Measurements from ENCODE around the gene PKN1. TPM values are rescaled to one million over a fixed set of nuclear protein-coding genes. Genes with fewer than 3 reads are reported as not detected.

The PKN1 gene
- total and polyA plus RNA-seq, 9 of the 15 experiments (the other 6 are each of a cell fraction or from before 2014, with no cell fraction given) = 0.30 to 228 (median 77.5) TPM

DNA sequence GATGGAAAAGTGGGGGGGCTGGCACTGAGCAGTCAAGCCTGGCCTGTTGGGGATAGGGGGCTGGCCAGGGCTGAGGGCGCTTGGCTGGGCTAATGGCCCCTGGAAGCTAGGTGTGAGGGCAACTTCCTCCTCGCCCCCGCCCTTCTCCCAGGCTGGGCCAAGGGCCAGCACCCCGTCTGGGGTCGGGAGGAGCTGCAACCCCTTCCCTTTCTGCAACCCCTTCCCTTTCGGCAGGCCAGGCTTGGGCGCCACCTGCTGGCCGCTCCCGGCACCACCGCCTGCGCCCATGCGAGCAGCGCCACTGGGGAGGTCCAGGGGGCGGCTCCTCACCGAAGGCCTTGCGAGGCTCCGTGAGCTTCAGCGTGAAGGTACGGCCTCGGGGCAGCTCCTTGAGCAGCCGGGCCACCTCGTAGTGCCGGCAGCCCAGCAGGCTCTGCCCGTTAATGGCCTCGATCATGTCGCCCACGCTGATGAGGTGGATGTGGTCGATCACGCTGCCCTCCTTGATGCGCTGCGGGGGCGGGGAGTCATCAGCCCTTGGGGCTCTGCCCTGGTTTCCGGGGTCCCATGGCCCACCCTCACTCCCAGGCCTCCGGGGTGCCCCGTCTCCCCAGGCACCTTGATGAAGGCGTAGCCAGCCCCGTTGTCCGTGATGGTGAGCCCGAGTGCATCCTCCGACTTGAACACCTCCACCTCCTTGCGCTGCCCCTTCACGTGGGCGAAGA lies 47.0 kb downstream of the PKN1 start (continued):
- TF ChIP-seq, protein P1, sequence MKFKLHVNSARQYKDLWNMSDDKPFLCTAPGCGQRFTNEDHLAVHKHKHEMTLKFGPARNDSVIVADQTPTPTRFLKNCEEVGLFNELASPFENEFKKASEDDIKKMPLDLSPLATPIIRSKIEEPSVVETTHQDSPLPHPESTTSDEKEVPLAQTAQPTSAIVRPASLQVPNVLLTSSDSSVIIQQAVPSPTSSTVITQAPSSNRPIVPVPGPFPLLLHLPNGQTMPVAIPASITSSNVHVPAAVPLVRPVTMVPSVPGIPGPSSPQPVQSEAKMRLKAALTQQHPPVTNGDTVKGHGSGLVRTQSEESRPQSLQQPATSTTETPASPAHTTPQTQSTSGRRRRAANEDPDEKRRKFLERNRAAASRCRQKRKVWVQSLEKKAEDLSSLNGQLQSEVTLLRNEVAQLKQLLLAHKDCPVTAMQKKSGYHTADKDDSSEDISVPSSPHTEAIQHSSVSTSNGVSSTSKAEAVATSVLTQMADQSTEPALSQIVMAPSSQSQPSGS (CRISPR knock-in tag; IDR thresholded peaks at IDR 0.05) = no peak
- TF ChIP-seq TEAD1 (CRISPR knock-in tag; IDR thresholded peaks at IDR 0.05) (no peak), TFAM (CRISPR knock-in tag; conservative IDR thresholded peaks at IDR 0.05) (no peak), FOXK1 (CRISPR knock-in tag; IDR thresholded peaks at IDR 0.05; ENCODE audit: borderline replicate concordance) (no peak), L3MBTL2 (IDR thresholded peaks at IDR 0.05) (peak; percentile 46), FOXM1 (IDR thresholded peaks at IDR 0.05; ENCODE audit: low read depth) (no peak), FOXM1 (CRISPR knock-in tag; IDR thresholded peaks at IDR 0.05; ENCODE audit: low read depth) (no peak), ZNF324 (CRISPR knock-in tag; IDR thresholded peaks at IDR 0.05) (no peak), U2AF2 (optimal IDR thresholded peaks at IDR 0.05; ENCODE audit: low read depth, low read length) (no peak), ZNF347 (CRISPR knock-in tag; IDR thresholded peaks at IDR 0.05; ENCODE audit: low read depth) (no peak), CREM (IDR thresholded peaks at IDR 0.05; ENCODE audit: low read depth) (0 out of 2 replicates have a peak, but pooled peaks have one; percentile 43), ZNF696 (CRISPR knock-in tag; conservative IDR thresholded peaks at IDR 0.05) (no peak), RBFOX2 (IDR thresholded peaks at IDR 0.05; ENCODE audit: low read depth, low read length) (no peak; the same call in none of the 2 replicates), RBM14 (IDR thresholded peaks at IDR 0.05; ENCODE audit: borderline replicate concordance, insufficient read depth, low read depth, low read length) (0 out of 2 replicates have a peak, but pooled peaks have one; percentile 34), SNRNP70 (optimal IDR thresholded peaks at IDR 0.05; ENCODE audit: low read depth, low read length) (no peak), TCF7L2 (IDR thresholded peaks at IDR 0.05; ENCODE audit: low read depth, low read length) (no peak)
- TF ChIP-seq, protein P2, sequence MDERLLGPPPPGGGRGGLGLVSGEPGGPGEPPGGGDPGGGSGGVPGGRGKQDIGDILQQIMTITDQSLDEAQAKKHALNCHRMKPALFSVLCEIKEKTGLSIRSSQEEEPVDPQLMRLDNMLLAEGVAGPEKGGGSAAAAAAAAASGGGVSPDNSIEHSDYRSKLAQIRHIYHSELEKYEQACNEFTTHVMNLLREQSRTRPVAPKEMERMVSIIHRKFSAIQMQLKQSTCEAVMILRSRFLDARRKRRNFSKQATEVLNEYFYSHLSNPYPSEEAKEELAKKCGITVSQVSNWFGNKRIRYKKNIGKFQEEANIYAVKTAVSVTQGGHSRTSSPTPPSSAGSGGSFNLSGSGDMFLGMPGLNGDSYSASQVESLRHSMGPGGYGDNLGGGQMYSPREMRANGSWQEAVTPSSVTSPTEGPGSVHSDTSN (CRISPR knock-in tag; IDR thresholded peaks at IDR 0.05; ENCODE audit: low read depth) = no peak
- TF ChIP-seq, protein P2 (tag; conservative IDR thresholded peaks at IDR 0.05; ENCODE audit: low read depth) = no peak
- TF ChIP-seq, protein P3, sequence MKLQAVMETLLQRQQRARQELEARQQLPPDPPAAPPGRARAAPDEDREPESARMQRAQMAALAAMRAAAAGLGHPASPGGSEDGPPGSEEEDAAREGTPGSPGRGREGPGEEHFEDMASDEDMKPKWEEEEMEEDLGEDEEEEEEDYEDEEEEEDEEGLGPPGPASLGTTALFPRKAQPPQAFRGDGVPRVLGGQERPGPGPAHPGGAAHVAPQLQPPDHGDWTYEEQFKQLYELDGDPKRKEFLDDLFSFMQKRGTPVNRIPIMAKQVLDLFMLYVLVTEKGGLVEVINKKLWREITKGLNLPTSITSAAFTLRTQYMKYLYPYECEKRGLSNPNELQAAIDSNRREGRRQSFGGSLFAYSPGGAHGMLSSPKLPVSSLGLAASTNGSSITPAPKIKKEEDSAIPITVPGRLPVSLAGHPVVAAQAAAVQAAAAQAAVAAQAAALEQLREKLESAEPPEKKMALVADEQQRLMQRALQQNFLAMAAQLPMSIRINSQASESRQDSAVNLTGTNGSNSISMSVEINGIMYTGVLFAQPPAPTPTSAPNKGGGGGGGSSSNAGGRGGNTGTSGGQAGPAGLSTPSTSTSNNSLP (IDR thresholded peaks at IDR 0.05; ENCODE audit: borderline replicate concordance, low read depth, low read length) = no peak
- TF ChIP-seq, protein P4, sequence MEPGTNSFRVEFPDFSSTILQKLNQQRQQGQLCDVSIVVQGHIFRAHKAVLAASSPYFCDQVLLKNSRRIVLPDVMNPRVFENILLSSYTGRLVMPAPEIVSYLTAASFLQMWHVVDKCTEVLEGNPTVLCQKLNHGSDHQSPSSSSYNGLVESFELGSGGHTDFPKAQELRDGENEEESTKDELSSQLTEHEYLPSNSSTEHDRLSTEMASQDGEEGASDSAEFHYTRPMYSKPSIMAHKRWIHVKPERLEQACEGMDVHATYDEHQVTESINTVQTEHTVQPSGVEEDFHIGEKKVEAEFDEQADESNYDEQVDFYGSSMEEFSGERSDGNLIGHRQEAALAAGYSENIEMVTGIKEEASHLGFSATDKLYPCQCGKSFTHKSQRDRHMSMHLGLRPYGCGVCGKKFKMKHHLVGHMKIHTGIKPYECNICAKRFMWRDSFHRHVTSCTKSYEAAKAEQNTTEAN (CRISPR knock-in tag; IDR thresholded peaks at IDR 0.05) = no peak
- TF ChIP-seq, protein P5, sequence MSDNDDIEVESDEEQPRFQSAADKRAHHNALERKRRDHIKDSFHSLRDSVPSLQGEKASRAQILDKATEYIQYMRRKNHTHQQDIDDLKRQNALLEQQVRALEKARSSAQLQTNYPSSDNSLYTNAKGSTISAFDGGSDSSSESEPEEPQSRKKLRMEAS (CRISPR knock-in tag; IDR thresholded peaks at IDR 0.05) = peak; percentile 28; the same call in 1 of the 2 replicates
